ENCODE results near the gene ACTL9.

Gene ACTL9

DNA sequence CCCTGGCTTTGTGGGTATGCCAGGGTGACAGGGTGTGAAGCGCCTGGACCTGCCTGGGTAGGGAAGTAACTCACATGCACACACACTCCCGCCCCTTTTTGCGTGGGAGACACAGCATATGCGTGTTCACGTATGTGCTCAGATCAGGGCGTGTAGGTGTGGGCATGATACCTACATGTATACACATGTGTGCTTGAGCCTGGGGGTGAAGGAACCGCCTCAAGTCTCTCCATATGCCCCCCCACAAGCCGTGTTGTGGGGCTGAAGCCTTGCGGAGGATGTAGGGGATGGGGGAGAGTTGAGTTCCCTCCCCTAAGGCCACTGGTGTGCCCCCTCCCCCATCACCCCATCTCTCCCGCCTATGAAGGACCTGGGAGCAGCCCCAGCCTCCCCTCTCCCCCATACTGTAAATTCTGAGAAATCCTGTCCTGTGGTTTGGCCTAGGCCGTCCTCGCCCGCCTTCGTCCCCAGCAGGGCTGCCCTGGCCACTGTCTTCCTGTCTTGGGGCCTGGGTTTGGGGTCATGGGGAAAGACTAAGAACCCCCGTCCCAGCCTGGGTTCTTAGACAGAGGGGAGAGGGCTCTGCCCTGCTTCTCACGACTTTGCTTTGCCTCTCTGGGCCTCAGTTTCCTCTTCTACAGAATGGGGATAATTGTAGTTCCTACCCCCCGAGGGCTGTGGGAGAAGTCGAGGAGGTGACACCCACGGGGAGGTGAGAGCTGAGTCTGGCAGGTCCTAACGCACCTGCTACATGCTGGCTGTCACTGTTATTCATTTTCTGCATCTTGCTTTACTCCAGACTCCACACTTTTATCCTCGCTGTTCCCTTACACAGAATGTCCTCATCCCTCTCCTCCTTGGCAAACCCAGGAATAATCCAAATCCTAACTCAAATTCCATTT is 14.3 kb downstream of the ACTL9 start:
- DNase-seq (ENCODE audit: low read depth), result no peak

DNA sequence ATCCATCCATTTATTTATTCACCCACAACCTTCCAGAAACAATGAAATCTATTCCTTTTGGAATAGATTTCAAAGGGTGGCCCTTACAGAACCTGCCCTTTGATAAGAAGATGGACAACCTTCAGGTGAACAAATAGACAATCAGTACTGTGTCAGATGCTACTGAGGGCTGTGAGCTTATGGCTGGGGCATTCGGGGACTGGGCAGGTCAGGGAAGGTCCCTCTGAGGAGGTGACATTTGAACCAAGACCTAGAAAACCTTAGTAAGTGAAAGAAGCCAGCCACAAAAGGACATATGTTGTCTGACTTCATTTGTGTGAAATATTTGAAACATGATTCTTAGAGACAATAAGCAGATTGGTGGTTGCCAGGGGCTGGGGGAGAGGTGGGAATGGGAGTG is 15.7 kb downstream of the ACTL9 start:
- no peak for DNase-seq (ENCODE audit: low read depth)

DNA sequence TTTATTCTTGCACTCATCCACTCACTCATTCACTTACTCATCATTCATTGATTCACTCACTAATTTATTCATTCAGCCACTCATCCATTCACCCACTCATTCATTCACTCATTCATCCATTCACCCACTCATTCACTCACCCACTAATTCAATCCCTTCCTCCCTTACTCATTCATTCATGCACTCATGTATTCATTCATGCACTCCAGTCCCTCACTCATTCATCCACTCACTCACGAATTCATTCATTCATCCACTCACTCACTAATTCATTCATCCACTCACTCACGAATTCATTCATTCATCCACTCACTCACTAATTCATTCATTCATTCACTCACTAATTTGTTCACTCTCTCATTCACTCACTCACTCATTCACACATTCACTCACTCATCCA is 16.1 kb downstream of the ACTL9 start:
- DNase-seq (ENCODE audit: low read depth), result no peak

DNA sequence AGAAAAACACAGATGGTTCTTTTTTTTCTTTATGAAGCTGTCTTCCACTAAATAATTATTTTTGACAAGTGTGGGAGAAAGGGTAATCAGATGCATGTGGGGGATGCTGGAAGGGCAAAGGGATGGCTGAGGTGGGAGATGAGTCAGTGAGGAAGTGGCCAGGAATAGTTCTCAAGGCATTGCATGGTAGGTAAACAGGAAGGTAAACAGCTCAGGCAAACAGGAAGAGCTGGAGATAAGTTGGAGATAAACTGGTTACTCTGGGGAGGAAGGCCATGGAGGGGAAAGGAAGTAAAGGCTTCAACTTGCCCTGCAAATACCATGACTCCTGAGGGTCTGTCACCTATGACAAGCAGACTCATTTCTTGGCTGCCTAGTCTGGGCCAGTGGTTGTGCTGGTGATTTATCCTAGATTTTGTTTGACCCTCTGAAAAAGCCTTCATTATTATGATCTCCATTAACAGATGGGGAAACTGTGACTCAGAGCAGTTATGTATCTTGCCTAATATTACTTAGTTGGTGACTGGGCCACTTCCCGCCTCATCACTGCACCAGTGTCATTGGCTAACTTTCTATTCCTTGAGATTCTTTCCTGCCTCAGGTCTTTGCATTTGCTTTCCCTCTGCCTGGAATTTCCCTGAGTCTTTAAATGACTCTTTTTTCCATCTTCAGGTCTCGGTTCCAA is 17.1 kb downstream of the ACTL9 start:
- no peak for DNase-seq (ENCODE audit: low read depth)

DNA sequence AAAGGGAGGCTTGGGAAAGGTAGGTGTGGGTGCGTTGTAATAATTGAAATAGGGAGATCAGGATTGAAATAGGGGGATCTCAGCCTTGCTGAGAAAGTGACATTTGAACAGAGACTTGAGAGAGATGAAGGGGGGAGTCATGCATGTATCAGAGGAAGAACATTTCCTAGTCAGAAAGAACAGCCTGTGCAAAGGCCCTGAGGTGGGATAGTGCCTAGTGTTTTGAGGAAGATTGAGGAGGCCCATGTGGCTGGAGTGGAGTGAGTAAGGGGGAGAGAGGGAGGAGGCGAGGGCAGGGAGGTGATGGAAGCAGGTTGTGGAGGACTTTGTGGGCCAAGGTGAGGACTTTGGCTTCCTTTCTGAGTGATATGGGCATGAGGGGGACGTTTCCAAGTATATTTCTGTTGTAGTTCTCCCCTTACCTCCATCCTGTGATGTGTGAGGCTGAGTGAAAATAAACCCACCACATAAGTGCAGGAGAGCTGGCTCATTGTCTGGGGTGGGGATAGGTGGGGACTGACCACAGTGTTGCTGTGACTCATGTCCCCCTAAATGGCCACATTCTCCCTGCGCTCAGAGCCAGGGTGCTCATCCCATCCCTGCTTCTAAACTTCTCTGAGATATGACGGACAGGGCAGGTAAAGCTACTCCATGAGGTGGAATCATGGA is 17.8 kb downstream of the ACTL9 start:
- no peak for DNase-seq (ENCODE audit: low read depth)

DNA sequence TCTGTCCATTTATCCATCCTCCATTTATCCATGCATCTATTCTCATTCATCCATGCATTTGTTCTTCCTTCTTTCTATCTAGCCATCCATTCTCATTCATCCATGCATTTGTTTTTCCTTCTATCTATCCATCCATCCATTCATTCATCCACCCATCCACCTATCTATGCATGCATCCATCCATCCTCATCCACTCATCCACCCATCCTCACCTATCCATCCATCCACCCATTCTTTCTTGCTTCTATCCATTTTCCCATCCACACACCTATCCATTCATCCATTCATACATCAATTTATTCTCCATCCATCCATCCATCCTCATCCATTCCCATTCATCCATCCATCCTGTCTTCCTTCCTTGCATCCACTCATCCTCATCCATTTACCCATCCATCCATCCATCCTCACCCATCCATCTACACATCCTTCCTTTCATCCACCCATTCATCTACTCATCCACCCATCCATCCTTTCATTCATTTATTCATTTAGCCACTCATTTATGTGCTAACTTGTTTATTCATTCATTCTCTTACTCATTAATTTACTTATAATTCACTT is 20.3 kb downstream of the ACTL9 start:
- no peak for DNase-seq (ENCODE audit: low read depth)

DNA sequence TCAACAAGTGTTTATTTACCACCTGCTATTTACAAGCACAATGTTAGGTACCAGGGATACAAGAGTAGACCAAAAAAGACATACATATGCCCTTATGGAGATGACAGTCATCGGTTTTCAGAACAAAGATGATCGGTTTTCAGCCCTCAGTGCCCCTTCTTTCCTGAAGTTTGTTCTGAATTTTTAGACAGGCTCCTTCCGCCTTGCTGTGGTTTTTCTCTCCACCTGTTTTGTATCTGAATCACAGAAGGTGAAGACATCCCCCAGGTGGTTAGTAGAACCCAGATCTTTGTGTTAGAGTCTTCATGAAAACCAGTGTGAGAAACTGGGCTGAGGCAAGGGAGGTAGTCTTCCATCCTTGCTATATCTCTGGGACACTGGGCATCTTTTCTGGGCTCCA is 23.5 kb downstream of the ACTL9 start:
- no peak for DNase-seq (ENCODE audit: low read depth)

DNA sequence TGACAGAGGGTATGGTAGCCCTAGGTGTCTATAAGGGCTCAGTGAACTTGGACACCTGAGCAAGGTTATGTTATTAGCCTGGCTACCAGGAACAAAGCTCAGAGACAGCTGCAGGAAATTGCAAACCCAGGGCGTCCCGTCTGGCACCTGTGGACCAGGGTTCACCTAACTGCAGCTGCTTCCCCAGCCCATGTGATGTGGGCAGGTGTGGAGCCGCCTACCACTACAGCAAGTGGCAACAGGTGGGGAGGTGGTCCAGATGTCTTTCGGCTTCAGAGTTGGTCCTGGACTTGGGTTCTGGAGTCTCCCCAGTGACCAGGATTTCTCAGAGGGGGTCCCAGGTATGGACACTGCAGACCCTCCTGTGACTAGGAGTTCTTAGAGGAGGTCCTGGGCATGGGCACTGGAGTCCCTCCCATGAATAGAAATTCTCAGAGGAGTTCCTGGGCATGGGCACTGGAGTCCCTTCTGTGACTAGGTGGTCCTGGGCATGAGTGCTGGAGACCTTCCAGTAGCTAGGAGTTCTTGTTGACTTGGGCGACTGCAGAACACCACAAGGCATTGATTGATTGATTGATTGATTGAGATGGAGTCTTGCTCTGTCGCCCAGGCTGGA is 25.2 kb downstream of the ACTL9 start:
- DNase-seq (ENCODE audit: low read depth), result no peak

DNA sequence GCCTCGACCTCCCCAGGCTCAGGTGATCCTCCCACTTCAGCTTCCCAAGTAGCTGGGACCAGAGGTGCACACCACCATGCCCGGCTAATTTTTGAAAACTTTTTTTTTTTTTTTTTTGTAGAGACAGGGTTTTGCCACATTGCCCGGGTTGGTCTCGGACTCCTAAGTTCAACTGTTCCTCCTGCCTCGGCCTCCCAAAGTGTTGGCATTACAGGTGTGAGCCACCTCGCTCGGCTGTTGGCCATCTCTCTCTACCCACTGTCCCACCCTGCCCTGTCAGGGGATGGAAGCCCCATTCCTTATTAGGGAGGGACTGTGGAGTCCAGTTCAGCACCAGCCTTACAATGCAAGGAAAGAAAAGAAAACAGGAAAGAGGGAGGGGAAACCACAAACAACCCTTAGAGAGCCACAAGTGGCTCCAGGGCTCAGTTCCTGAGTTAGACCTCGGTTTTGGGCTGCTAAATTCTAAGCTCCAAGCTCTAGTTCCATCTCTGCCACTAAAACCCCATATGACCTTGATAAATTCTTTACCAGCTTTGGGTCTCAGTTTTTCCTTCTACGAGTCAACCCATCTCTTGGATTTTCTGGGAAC is 31.7 kb downstream of the ACTL9 start:
- DNase-seq (ENCODE audit: low read depth), result no peak

DNA sequence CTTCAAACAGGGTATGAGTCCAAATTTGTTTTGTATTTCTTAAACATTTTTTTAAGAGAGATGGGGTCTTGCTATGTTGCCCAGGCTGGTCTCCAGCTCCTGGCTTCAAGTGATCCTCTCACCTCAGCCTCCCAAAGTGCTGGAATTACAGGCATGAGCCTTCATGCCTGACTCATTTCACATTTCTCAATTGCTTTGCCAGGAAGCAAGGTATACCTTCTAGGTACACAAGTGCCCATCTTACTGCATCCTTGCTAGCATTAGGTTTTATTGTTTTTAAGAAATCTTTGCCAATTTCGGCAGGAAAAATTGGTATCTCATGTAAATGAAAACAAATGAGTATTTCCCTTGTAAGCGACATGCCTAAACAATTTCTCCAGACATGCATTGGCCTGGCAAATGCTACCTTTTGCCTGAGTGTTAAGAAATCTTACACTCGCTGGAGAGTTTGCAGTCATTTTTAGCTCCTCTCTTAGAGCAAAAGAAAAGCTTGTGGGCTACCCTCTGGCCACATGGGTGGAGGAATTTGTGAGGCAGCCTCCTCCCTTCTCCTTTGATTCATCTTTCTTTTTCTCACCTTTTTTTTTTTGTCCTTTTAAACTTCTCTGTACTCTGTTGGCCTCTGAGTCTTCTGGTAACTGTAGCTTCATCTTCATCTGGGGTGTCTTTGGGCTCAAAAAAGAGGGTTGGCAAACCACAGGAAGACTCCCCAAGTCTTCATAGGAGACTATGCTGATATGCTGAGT is 33.0 kb downstream of the ACTL9 start:
- DNase-seq (ENCODE audit: low read depth), result no peak

DNA sequence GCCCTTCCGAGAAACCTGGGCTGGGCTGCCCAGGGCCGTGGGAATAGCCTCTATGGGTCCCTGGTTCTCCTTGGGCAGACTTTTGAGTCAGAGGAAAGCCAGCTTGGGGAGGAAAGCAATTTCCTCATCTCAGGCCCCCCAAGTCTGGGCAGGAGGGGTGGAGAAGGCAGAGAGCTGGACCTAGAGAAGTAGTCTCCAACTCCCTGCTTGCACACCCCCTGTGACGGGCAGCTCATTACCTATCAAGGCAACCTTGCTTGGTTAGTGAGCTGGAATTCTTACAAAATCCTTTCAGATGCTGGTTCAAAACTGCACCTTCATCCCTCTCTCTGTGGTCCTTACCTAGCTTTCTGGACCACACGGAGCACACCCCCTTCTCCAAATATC is 33.9 kb downstream of the ACTL9 start:
- DNase-seq (ENCODE audit: low read depth), result no peak

DNA sequence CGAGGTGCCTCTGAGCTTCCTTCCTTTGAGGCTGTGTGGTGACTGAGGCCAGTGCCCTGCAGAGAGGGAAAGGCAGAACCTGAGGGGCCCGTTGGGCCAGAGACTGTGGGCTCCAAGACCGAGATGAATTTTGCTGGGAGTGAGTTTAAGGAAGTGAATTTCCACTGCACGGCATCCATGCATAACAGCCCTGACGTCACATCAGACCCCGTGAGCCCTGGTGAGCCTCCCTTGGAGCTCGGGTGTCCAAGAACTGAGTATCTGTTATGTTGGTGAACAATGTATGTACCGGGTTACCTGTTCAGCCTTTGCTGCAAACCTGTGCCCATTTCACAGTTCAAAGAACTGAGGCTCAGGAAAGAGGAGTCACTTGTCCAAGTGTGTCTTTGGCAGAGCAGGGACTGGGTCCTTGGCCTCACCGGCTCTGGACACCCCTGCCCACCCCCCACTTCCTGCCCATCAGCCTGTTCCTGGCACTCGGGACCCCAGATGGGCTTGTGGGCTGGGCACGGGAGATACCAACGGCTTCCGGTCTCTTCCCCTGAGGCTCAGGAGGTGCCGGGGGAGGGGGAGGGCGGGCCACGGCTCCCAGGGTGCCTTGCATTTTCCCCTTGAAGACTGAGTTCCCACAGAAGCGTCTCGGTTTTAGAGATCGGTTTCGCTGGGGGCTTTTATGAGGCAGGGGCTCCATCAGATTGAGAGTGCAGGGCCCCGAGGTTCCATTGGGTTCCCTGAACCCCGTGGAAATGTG is 34.5 kb downstream of the ACTL9 start:
- DNase-seq (ENCODE audit: low read depth), result no peak

DNA sequence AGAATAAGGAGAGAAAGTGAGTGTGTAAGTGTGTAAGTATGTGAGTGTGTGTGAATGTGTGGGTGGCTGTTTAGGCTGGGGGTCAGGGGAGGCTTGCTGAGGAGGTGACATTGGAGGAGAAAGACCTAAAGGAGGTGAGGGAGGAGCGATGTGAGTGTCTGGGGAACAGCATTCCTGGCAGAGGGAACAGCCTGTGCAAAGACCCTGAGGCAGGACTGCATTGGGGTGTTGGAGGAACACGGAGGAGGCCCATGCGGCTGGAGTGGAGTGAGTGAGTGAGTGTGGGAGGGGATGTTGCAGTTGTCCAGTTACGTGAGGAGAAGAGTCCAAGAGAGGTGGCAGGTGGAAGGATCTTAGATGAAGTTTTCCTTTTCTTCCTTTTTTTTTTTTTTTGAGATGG is 36.3 kb downstream of the ACTL9 start:
- no peak for DNase-seq (ENCODE audit: low read depth)

DNA sequence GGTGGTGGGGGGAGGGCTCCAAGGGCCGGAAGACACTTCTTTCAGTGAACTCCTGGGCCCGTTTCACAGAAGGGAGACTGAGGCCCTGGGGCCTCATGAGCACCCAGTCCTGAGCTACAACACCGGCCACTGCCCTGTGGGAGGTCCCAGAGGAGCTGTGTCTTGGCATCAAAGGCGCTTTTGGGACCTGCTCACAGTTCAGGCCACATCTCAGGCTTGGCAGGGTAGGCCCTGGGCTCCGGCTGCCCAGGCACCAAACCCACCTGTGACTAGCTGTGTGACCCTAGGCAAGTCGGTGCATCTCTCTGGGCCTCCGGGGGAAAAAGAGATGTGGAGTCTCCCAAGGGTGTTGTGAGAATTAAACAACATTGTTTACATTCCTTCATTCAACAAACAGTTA is 38.7 kb downstream of the ACTL9 start:
- DNase-seq (ENCODE audit: low read depth), result no peak

DNA sequence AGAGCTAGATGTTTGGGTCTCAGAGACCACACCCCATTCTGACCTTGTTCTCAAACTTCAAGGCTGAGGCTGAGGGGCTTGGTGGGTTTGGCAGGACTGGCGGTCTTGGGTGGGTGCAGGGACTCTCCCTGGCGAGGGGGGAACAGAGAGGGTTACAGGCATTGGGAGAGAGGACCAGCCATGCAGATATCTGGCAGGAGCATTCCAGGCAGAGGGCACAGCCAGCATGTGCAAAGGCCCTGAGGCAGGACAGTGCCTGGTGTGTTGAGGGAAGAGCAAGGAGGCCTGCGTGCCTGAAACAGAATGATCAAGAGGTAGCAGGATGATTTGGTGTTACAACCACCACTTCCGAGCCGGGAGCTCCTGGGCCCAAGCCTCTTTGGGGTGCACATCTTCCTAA is 40.7 kb downstream of the ACTL9 start:
- DNase-seq (ENCODE audit: low read depth), result no peak

DNA sequence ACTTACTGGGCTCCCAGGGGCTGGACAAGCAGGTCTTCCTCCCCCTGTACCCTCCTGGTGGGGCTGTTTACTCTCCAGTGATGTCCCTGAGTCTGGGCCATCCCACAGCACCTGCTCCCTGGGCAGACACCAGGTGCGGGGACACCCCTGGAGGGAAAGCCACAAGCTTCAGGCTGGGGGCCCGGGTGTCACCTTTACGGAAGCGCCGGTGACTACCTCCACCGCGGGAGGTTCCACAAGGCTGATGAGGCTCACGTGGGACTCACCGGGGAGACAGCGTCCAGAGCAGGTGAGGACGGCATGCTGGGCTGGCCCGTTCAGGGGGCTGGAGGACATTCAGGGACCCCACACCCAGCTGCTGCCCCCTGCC is 43.3 kb downstream of the ACTL9 start:
- no peak for DNase-seq (ENCODE audit: low read depth)

DNA sequence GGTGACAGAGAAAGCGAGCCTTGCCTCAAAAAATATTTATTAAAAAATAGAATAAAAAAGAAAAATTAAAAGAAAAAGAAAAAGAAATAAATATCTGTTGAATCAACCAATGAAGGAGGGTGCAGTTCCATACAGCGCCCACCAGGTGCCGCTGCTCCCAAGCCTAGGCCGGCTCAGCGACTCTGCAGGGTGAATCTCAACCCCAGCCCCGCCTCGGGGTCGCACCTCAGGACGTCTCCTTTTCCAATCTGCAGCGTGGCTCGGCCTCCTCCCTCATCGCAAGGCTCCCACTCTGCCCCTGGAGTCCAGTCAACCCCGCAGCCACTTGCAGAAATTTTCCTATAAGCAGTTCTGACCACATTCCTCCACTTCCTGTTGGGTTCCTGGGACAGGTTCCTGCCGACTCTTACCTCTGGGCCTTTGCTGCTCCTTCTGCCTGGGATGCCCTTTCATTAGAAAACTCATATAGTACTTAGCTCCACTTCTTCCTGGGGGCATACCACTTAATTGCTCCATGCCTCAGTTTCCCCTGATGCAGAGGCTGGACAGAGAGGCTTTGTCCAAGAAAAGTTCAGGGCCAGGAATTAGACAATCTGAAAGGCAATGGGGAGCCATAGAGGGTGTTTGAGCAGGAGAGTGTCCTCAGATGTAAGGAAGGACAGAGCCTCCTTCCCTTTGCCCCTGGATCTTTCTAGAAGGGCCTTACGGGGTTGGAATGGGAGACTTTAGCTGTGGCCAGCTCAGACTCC is 43.8 kb downstream of the ACTL9 start:
- DNase-seq (ENCODE audit: low read depth), result peak; percentile 37

DNA sequence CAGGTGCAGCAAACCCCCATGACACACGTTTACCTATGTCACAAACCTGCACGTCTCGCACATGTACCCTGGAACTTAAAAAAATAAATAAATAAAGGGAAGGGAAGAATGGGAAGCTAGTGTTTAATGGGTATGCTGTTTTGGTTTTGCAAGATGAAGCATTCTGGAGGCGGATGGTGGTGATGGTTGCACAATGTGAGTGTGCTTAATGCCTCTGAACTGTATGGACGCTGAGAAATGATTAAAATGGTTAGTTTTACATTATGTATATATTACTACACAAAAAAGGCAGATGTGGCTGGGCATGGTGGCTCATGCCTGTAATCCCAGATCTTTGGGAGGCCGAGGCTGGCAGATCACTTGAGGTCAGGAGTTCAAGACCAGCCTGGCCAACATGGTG is 50.4 kb downstream of the ACTL9 start:
- no peak for DNase-seq (ENCODE audit: low read depth)

Measured in EH (cell line).